ENCODE results near the gene TLE1.

- no peak for TF ChIP-seq POLR2A (IDR thresholded peaks at IDR 0.05)
- TF ChIP-seq CTCF (IDR thresholded peaks at IDR 0.05): no peak
Measured at GRCh38 chr9:81635521-81636254, 53.7 kb downstream of the TLE1 start.
